Ascending aorta (tissue), 2 donors: ENCODE measurements around the gene EVI5L. TPM values are rescaled to one million over a fixed set of nuclear protein-coding genes. Genes with fewer than 3 reads are reported as not detected.

Source experiments
- DNase-seq, 2 donors: peaks; one replicate each; pipeline ENCODE4 v3.0.0-alpha.2; 2019; ENCODE audit warnings: low spot score in 2 of 2
- H3K27ac ChIP-seq, 2 donors: fragments of 200-600 bp; sonication (generic); one replicate each; pipeline ENCODE4 v1.5.1; 2016 to 2017; ENCODE audit warnings: mild to moderate bottlenecking in 1 of 2
- H3K27me3 ChIP-seq: fragments of 200-600 bp; sonication (generic); one replicate; pipeline ENCODE4 v1.5.1; 2017
- H3K36me3 ChIP-seq, 2 donors: fragments of 200-600 bp; sonication (generic); one replicate each; pipeline ENCODE4 v1.5.1; 2016
- H3K4me1 ChIP-seq, 2 donors: fragments of 200-600 bp; sonication (generic); one replicate each; pipeline ENCODE4 v1.5.1; 2016 to 2017; ENCODE audit warnings: mild to moderate bottlenecking in 1 of 2
- H3K4me3 ChIP-seq, 2 donors: fragments of 200-600 bp; sonication (generic); one replicate each; pipeline ENCODE4 v1.5.1; 2016 to 2017; ENCODE audit warnings: mild to moderate bottlenecking in 1 of 2
- H3K9me3 ChIP-seq, 2 donors: fragments of 200-600 bp; sonication (generic); one replicate each; pipeline ENCODE4 v1.5.1; 2016
- intact Hi-C: fragments of 100-400 bp; cut with DNase I; formaldehyde crosslinking; loops from one replicate; pipeline ENCODE4 v1.15.1; 2023
- total RNA-seq: library from RNA; depleted of rRNA; stranded (reverse); fragments of >200 nt; gene quantifications from one replicate; pipeline ENCODE4 v1.1.0, GENCODE V29; 2016
- TF ChIP-seq, protein P1 (sequence below), 3 experiments: fragments of 200-600 bp in 2 of 3; fragments of 450-650 bp in 1 of 3; sonication (generic) in 2 of 3; IDR thresholded peaks; one replicate each; pipeline ENCODE4 v1.5.1; 2016 to 2019; ENCODE audit warnings: antibody characterized with exemption in 3 of 3, mild to moderate bottlenecking in 1 of 3, moderate library complexity in 1 of 3

Gene EVI5L
- total RNA-seq, 1 donor from 2014 or later, result 27.7 TPM

GRCh38 chr19:7879836-7880235 is 49.8 kb downstream of the EVI5L start:
- no peak for DNase-seq
- TF ChIP-seq, protein P1, sequence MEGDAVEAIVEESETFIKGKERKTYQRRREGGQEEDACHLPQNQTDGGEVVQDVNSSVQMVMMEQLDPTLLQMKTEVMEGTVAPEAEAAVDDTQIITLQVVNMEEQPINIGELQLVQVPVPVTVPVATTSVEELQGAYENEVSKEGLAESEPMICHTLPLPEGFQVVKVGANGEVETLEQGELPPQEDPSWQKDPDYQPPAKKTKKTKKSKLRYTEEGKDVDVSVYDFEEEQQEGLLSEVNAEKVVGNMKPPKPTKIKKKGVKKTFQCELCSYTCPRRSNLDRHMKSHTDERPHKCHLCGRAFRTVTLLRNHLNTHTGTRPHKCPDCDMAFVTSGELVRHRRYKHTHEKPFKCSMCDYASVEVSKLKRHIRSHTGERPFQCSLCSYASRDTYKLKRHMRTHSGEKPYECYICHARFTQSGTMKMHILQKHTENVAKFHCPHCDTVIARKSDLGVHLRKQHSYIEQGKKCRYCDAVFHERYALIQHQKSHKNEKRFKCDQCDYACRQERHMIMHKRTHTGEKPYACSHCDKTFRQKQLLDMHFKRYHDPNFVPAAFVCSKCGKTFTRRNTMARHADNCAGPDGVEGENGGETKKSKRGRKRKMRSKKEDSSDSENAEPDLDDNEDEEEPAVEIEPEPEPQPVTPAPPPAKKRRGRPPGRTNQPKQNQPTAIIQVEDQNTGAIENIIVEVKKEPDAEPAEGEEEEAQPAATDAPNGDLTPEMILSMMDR (IDR thresholded peaks at IDR 0.05), result no peak
- Histone ChIP-seq H3K9me3 (no peaks in the 10 kb centered on the region), H3K27me3 (peaks cover under 1% of the 10 kb centered on the region), H3K36me3 (no peaks in the 10 kb centered on the region), H3K4me1 (no peaks in the 10 kb centered on the region), H3K4me3 (no peak overlapping the region), H3K27ac (no peak overlapping the region)
- intact Hi-C loops, result no loop called here

DNA sequence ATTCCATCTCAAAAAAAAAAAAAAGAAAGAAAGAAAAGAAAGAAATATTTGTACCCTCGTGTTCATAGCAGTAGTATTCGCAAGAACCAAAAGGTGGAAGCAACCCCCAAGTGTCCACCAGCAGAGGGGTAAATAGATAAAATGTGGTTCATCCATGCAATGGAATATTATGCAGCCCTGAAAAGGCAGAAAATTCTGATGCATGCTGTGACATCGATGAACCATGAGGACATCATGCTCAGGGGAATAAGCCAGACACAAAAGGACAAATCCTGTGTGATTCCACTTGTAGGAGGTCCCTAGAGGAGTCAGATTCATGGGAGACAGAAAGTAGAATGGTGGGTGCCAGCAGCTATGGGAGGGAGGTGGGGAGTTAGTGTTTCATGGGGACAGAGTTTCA is 51.9 kb downstream of the EVI5L start:
- TF ChIP-seq, protein P1 (IDR thresholded peaks at IDR 0.05), result no peak
- no peaks in the 10 kb centered on the region for H3K27me3 ChIP-seq
- intact Hi-C loops, result no loop called here
- no peaks in the 10 kb centered on the region for H3K36me3 ChIP-seq
- H3K27ac ChIP-seq, result no peak overlapping the region
- H3K4me3 ChIP-seq, result no peak overlapping the region
- H3K4me1 ChIP-seq, result no peaks in the 10 kb centered on the region
- no peak for DNase-seq
- no peaks in the 10 kb centered on the region for H3K9me3 ChIP-seq

DNA sequence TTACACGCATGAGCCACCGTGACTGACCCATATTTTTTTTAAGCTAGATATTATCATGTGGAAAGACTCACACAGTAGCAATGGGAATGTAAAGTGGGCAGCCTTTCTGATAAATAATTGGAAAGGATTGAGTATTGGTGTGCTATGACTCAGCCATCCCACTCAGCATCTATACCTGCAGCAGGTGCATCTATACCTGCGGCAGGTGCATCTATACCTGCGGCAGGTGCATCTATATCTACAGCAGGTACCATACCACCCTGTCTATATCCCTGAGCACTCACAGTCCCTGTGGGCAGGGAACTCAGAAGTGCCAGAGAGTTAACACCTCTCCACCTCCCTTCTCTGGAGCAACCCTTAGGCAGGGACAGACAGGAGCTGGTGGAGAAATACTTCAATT is 53.1 kb downstream of the EVI5L start:
- no peaks in the 10 kb centered on the region for H3K36me3 ChIP-seq
- intact Hi-C loops, result no loop called here
- H3K9me3 ChIP-seq, result no peaks in the 10 kb centered on the region
- DNase-seq, result no peak
- H3K4me1 ChIP-seq, result no peaks in the 10 kb centered on the region
- H3K27me3 ChIP-seq, result peaks cover under 1% of the 10 kb centered on the region
- no peak overlapping the region for H3K27ac ChIP-seq
- TF ChIP-seq, protein P1 (IDR thresholded peaks at IDR 0.05), result no peak
- no peak overlapping the region for H3K4me3 ChIP-seq

- Histone ChIP-seq H3K27me3 (peaks cover 3% of the 10 kb centered on the region), H3K4me3 (no peak overlapping the region), H3K9me3 (no peaks in the 10 kb centered on the region), H3K36me3 (no peaks in the 10 kb centered on the region), H3K27ac (no peak overlapping the region), H3K4me1 (no peaks in the 10 kb centered on the region)
- DNase-seq, result no peak
- intact Hi-C loops, result no loop called here
- TF ChIP-seq, protein P1 (IDR thresholded peaks at IDR 0.05), result no peak
Measured at GRCh38 chr19:7883796-7884570, 54.0 kb downstream of the EVI5L start.

GRCh38 chr19:7885818-7886217 is 55.8 kb downstream of the EVI5L start:
- peaks cover 3% of the 10 kb centered on the region for H3K27me3 ChIP-seq

More at GRCh38 chr19:7885818-7886217, 55.8 kb downstream of the EVI5L start:
- intact Hi-C loops, result no loop called here
- Histone ChIP-seq H3K27ac (no peak overlapping the region), H3K9me3 (no peaks in the 10 kb centered on the region), H3K4me3 (no peak overlapping the region), H3K36me3 (no peaks in the 10 kb centered on the region), H3K4me1 (no peaks in the 10 kb centered on the region)
- TF ChIP-seq, protein P1 (IDR thresholded peaks at IDR 0.05), result no peak
- DNase-seq, result no peak
